Neural crest cell (in vitro differentiated cells): ENCODE measurements around the gene DMWD. TPM values are rescaled to one million over a fixed set of nuclear protein-coding genes. Genes with fewer than 3 reads are reported as not detected.
A peak's percentile ranks its signal among the peaks of the same experiment; 100 is the strongest.

Experiments used
- DNase-seq: peaks from one replicate; pipeline ENCODE4 v3.0.0; 2021; ENCODE audit warnings: low read depth, mixed read lengths, low spot score
- H3K27ac Mint-ChIP-seq: one replicate; pipeline ENCODE4 v1.8.0; 2021; ENCODE audit warnings: mild to moderate bottlenecking, mixed read lengths; ENCODE audit not compliant: unreplicated experiment
- H3K27me3 Mint-ChIP-seq: 2 replicates; pipeline ENCODE4 v1.8.0; 2021; ENCODE audit warnings: low read depth, mild to moderate bottlenecking, mixed read lengths
- H3K36me3 Mint-ChIP-seq: 2 replicates; pipeline ENCODE4 v1.8.0; 2021; ENCODE audit warnings: low read depth, mild to moderate bottlenecking, mixed read lengths
- H3K4me1 Mint-ChIP-seq: 2 replicates; pipeline ENCODE4 v1.8.0; 2021; ENCODE audit warnings: mixed read lengths
- H3K4me3 Mint-ChIP-seq: one replicate; pipeline ENCODE4 v1.8.0; 2021; ENCODE audit warnings: mild to moderate bottlenecking, mixed read lengths
- H3K9me3 Mint-ChIP-seq: 2 replicates; pipeline ENCODE4 v1.8.0; 2021; ENCODE audit warnings: mixed read lengths
- total RNA-seq: library from RNA; stranded (reverse); gene quantifications from 2 replicates; pipeline ENCODE4 v1.2.1, GENCODE V29; 2021
- TF ChIP-seq, protein P1 (sequence below): fragments of 200-600 bp; sonication (generic); conservative IDR thresholded peaks from 2 replicates; pipeline ENCODE4 v1.5.0; 2021; ENCODE audit warnings: antibody characterized with exemption, mild to moderate bottlenecking

The DMWD gene
- total RNA-seq, 1 donor from 2014 or later: 110 TPM

GRCh38 chr19:45790942-45791341 is 1.7 kb downstream of the DMWD start:
- Mint-ChIP-seq H3K27ac (no peak overlapping the region), H3K4me3 (peak overlapping the region; percentile 97), H3K27me3 (no peaks in the 10 kb centered on the region), H3K36me3 (peaks cover 15% of the 10 kb centered on the region), H3K4me1 (peaks cover 34% of the 10 kb centered on the region), H3K9me3 (no peaks in the 10 kb centered on the region)
- TF ChIP-seq, protein P1, sequence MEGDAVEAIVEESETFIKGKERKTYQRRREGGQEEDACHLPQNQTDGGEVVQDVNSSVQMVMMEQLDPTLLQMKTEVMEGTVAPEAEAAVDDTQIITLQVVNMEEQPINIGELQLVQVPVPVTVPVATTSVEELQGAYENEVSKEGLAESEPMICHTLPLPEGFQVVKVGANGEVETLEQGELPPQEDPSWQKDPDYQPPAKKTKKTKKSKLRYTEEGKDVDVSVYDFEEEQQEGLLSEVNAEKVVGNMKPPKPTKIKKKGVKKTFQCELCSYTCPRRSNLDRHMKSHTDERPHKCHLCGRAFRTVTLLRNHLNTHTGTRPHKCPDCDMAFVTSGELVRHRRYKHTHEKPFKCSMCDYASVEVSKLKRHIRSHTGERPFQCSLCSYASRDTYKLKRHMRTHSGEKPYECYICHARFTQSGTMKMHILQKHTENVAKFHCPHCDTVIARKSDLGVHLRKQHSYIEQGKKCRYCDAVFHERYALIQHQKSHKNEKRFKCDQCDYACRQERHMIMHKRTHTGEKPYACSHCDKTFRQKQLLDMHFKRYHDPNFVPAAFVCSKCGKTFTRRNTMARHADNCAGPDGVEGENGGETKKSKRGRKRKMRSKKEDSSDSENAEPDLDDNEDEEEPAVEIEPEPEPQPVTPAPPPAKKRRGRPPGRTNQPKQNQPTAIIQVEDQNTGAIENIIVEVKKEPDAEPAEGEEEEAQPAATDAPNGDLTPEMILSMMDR: no peak
- DNase-seq: no peak

- Mint-ChIP-seq H3K9me3 (no peaks in the 10 kb centered on the region), H3K27me3 (no peaks in the 10 kb centered on the region), H3K4me3 (peak overlapping the region; percentile 48), H3K4me1 (peaks cover 29% of the 10 kb centered on the region), H3K27ac (no peak overlapping the region), H3K36me3 (peaks cover 15% of the 10 kb centered on the region)
- no peak for DNase-seq
- TF ChIP-seq, protein P1: no peak
Observed at GRCh38 chr19:45789035-45789786, 3.4 kb downstream of the DMWD start.

DNA sequence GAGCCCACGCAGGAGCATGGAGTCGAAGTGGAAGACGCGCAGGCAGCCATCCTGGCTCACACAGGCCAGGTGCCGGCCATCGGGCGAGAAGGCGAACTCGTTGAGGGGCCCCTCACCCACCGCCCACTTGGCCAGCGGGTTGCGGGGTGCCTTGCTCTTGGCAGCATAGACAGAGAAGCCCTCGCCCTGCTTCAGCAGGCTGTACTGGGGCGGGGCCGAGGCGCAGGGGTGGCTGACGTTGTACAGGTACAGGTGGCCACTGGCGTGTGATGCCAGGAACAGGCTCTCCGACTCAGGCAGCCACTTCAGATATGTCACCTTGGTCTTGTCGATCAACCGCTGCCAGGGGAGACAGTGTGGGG is 6.1 kb downstream of the DMWD start:
- H3K4me1 Mint-ChIP-seq: peaks cover 16% of the 10 kb centered on the region
- TF ChIP-seq, protein P1: no peak
- DNase-seq: no peak

DNA sequence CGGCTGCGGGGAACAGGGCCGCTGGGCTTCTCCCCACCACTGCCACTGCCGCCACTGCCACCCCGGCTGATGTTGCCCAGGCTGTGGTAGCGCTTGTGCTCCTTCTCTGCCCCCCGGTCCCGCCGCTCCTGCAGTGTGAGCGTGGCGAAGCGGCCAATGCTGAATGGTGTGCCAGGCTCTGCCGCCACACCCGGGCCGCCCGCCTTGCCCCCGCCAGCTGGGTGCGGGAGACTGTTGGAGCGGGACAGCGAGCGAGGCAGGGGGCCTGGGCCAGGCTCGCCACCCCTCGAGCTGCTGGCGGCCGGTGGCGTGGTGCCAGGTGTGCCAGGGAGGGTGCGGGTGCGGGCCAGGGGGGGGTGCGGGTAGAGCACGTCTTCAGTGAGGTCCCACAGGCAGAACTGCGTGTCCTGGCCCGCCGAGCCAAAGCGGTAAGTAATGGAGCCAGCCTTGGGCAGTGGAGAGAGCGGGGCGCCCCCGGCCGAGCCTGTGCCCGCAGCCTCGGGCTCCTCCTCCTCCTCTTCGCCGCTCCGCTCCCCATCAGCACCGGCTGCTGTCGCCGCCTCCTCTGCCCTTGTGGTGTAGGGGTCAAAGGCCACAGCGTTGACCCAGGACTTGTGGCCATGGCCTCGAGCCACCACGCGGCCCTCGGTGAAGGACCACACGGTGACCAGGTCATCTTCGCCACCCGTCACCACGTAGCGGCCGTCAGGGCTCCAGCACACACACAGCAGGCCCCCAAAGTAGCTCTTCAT is 6.7 kb downstream of the DMWD start:
- Mint-ChIP-seq H3K36me3 (peaks cover 12% of the 10 kb centered on the region), H3K4me1 (peaks cover 14% of the 10 kb centered on the region), H3K27ac (no peak overlapping the region), H3K27me3 (peaks cover 2% of the 10 kb centered on the region), H3K4me3 (no peak overlapping the region), H3K9me3 (no peaks in the 10 kb centered on the region)
- no peak for DNase-seq
- TF ChIP-seq, protein P1: no peak

More for the DNA sequence above, 6.1 kb downstream of the DMWD start:
- H3K27ac Mint-ChIP-seq: no peak overlapping the region
- no peak overlapping the region for H3K4me3 Mint-ChIP-seq
- no peaks in the 10 kb centered on the region for H3K27me3 Mint-ChIP-seq
- no peaks in the 10 kb centered on the region for H3K9me3 Mint-ChIP-seq
- H3K36me3 Mint-ChIP-seq: peaks cover 12% of the 10 kb centered on the region

DNA sequence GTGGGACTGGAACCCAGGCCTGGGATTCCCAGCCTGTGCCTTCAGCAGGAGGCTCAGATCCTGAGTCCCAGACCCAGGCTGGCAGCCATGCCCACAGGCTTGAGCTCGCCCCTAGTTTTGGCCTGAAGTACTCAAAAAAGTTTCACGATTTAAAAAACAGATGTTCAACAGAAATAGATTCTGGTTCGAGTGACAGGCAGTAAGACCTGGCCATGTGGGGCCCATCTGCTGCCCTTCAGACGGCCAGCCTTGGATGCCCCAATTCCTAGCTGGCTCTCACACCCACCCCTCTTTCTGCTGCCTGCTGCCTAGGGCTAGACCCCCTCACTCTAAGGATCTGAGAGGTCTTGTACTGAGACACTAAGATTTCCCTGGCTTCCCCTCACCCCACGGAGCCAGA is 7.5 kb downstream of the DMWD start:
- H3K36me3 Mint-ChIP-seq: peaks cover 12% of the 10 kb centered on the region
- H3K9me3 Mint-ChIP-seq: no peaks in the 10 kb centered on the region
- TF ChIP-seq, protein P1: no peak
- no peak overlapping the region for H3K27ac Mint-ChIP-seq
- no peak overlapping the region for H3K4me3 Mint-ChIP-seq
- peaks cover 4% of the 10 kb centered on the region for H3K27me3 Mint-ChIP-seq
- H3K4me1 Mint-ChIP-seq: peaks cover 14% of the 10 kb centered on the region
- DNase-seq: no peak
